ENCODE data around the gene APBA1.
"Not testable (repeated sequence)": the region's sequence is repeated elsewhere in the genome, so short reads cannot be mapped to it uniquely, and the experiment has no call there.

The APBA1 gene

GRCh38 chr9:69609156-69609555 is 63.0 kb downstream of the APBA1 start:
- DNase-seq (ENCODE audit: low read depth in 2 of 2, low spot score in 1 of 2) = no peak

- DNase-seq (ENCODE audit: low read depth in 2 of 2, low spot score in 1 of 2) = no peak
Observed at GRCh38 chr9:69606089-69606488, 66.1 kb downstream of the APBA1 start.

GRCh38 chr9:69605406-69605805 is 66.8 kb downstream of the APBA1 start:
- no peak for DNase-seq (ENCODE audit: low read depth in 2 of 2, low spot score in 1 of 2)

- DNase-seq (ENCODE audit: low read depth in 2 of 2, low spot score in 1 of 2) = no peak
Observed at GRCh38 chr9:69604568-69605219, 67.5 kb downstream of the APBA1 start.

GRCh38 chr9:69603656-69604055 is 68.5 kb downstream of the APBA1 start:
- no peak for DNase-seq (ENCODE audit: low read depth in 2 of 2, low spot score in 1 of 2)

GRCh38 chr9:69602773-69603172 is 69.4 kb downstream of the APBA1 start:
- DNase-seq (ENCODE audit: low read depth in 2 of 2, low spot score in 1 of 2) = no peak

- DNase-seq (ENCODE audit: low read depth in 2 of 2, low spot score in 1 of 2) = no peak
Observed at GRCh38 chr9:69601698-69602097, 70.5 kb downstream of the APBA1 start.

- DNase-seq (ENCODE audit: low read depth in 2 of 2, low spot score in 1 of 2) = no peak
Observed at GRCh38 chr9:69600314-69601047, 71.7 kb downstream of the APBA1 start.

GRCh38 chr9:69599232-69599971 is 72.8 kb downstream of the APBA1 start:
- DNase-seq (ENCODE audit: low read depth in 2 of 2, low spot score in 1 of 2) = no peak

GRCh38 chr9:69596906-69597305 is 75.3 kb downstream of the APBA1 start:
- DNase-seq (ENCODE audit: low read depth in 2 of 2, low spot score in 1 of 2) = not testable (repeated sequence)

- DNase-seq (ENCODE audit: low read depth in 2 of 2, low spot score in 1 of 2) = no peak
Observed at GRCh38 chr9:69594180-69594579, 78.0 kb downstream of the APBA1 start.

GRCh38 chr9:69593756-69594155 is 78.4 kb downstream of the APBA1 start:
- DNase-seq (ENCODE audit: low read depth in 2 of 2, low spot score in 1 of 2) = no peak

- no peak for DNase-seq (ENCODE audit: low read depth in 2 of 2, low spot score in 1 of 2)
Observed at GRCh38 chr9:69593301-69593700, 78.9 kb downstream of the APBA1 start.

- DNase-seq (ENCODE audit: low read depth in 2 of 2, low spot score in 1 of 2) = no peak
Observed at GRCh38 chr9:69590266-69590665, 81.9 kb downstream of the APBA1 start.

GRCh38 chr9:69589156-69589555 is 83.0 kb downstream of the APBA1 start:
- no peak for DNase-seq (ENCODE audit: low read depth in 2 of 2, low spot score in 1 of 2)

GRCh38 chr9:69585571-69585970 is 86.6 kb downstream of the APBA1 start:
- no peak for DNase-seq (ENCODE audit: low read depth in 2 of 2, low spot score in 1 of 2)

GRCh38 chr9:69584759-69585158 is 87.4 kb downstream of the APBA1 start:
- DNase-seq (ENCODE audit: low read depth in 2 of 2, low spot score in 1 of 2) = no peak

GRCh38 chr9:69583645-69584234 is 88.4 kb downstream of the APBA1 start:
- DNase-seq (ENCODE audit: low read depth in 2 of 2, low spot score in 1 of 2) = no peak

GRCh38 chr9:69582544-69583297 is 89.5 kb downstream of the APBA1 start:
- DNase-seq (ENCODE audit: low read depth in 2 of 2, low spot score in 1 of 2) = no peak

- no peak for DNase-seq (ENCODE audit: low read depth in 2 of 2, low spot score in 1 of 2)
Observed at GRCh38 chr9:69582018-69582417, 90.2 kb downstream of the APBA1 start.

GRCh38 chr9:69580582-69581214 is 91.5 kb downstream of the APBA1 start:
- DNase-seq (ENCODE audit: low read depth in 2 of 2, low spot score in 1 of 2) = no peak
